Renal pelvis (tissue), 4 donors: Measurements from ENCODE around the gene KAT5. TPM values are rescaled to one million over a fixed set of nuclear protein-coding genes. Genes with fewer than 3 reads are reported as not detected.
A peak's percentile ranks its signal among the peaks of the same experiment; 100 is the strongest.
"Not testable (repeated sequence)": the region's sequence is repeated elsewhere in the genome, so short reads cannot be mapped to it uniquely, and the experiment has no call there.

Experiments
- DNase-seq: peaks from one replicate; pipeline ENCODE4 v3.0.0-alpha.2; 2013
- polyA plus RNA-seq, 3 donors: library from polyadenylated mRNA; unstranded; fragments of 120-200 nt; gene quantifications; one replicate each; pipeline ENCODE4 v1.2.1, GENCODE V29; 2013; ENCODE audit not compliant: insufficient read length in 3 of 3

KAT5 gene
- polyA plus RNA-seq, 3 donors: 73.1 to 83.6 (median 73.5) TPM

GRCh38 chr11:65703846-65704245, 8.2 kb upstream of the KAT5 start:
- DNase-seq: no peak

GRCh38 chr11:65706303-65706763, 5.7 kb upstream of the KAT5 start:
- DNase-seq: peak; percentile 36

- not testable (repeated sequence) for DNase-seq
These were observed 5.0 kb upstream of the KAT5 start for GRCh38 chr11:65707002-65707401.

- DNase-seq: no peak
These were observed 3.6 kb upstream of the KAT5 start for GRCh38 chr11:65708451-65708850.

GRCh38 chr11:65709661-65710060, 2.4 kb upstream of the KAT5 start:
- DNase-seq: no peak

- DNase-seq: no peak
These were observed 1.6 kb upstream of the KAT5 start for GRCh38 chr11:65710421-65710820.

- DNase-seq: no peak
These were observed 603 bp downstream of the KAT5 start for GRCh38 chr11:65712633-65713076.

- DNase-seq: no peak
These were observed 1.3 kb downstream of the KAT5 start for GRCh38 chr11:65713212-65713969.

GRCh38 chr11:65714433-65714832, 2.4 kb downstream of the KAT5 start:
- no peak for DNase-seq

GRCh38 chr11:65716302-65716701, 4.2 kb downstream of the KAT5 start:
- DNase-seq: no peak

- DNase-seq: no peak
These were observed 4.8 kb downstream of the KAT5 start for GRCh38 chr11:65716774-65717405.

- no peak for DNase-seq
These were observed 5.9 kb downstream of the KAT5 start for GRCh38 chr11:65717906-65718305.

- DNase-seq: no peak
These were observed 6.5 kb downstream of the KAT5 start for GRCh38 chr11:65718531-65718930.

GRCh38 chr11:65718964-65719492, 7.0 kb downstream of the KAT5 start:
- no peak for DNase-seq

- DNase-seq: no peak
These were observed 7.8 kb downstream of the KAT5 start for GRCh38 chr11:65719871-65720210.

GRCh38 chr11:65720211-65720934, 8.3 kb downstream of the KAT5 start, which contains the start of gene RNASEH2C:
Gene RNASEH2C (minus strand): TSS chr11:65720798. CDS start chr11:65720758, 40 bp downstream.
- peak; percentile 87 for DNase-seq

- DNase-seq: no peak
These were observed 10.2 kb downstream of the KAT5 start for GRCh38 chr11:65722261-65722660.

GRCh38 chr11:65726660-65727059, 14.6 kb downstream of the KAT5 start:
- no peak for DNase-seq

GRCh38 chr11:65727865-65728264, 15.8 kb downstream of the KAT5 start:
- no peak for DNase-seq

GRCh38 chr11:65730461-65730860, 18.4 kb downstream of the KAT5 start:
- no peak for DNase-seq

- not testable (repeated sequence) for DNase-seq
These were observed 23.1 kb downstream of the KAT5 start for GRCh38 chr11:65735111-65735510.

- no peak for DNase-seq
These were observed 24.8 kb downstream of the KAT5 start for GRCh38 chr11:65736810-65737209.
